HG03175 (cell line): ENCODE results near the gene CDC14B.

Source experiments
- ATAC-seq: cut with Tn5 transposase; IDR thresholded peaks from one replicate; pipeline ENCODE4 v1.9.1; 2021; ENCODE audit warnings: mild to moderate bottlenecking, moderate library complexity; ENCODE audit not compliant: unreplicated experiment

CDC14B gene

DNA sequence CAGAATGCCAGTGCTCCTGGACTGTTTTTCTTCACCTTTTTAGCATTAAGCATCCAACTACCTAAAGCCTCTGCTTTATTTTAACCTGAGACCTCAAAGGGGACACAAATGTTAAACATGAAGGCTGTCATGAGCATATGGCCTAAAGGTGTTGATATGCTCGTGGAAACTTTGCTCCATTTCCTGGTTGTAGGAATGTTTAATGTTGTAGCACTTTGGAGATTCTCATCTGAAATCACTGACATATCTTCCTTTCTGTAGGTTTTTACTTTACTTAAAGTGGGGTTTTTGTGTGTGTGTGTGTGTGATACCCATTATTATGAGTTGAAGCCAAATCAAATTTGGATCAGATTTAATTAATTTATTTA lies 132.6 kb downstream of the CDC14B start:
- ATAC-seq: no peak

DNA sequence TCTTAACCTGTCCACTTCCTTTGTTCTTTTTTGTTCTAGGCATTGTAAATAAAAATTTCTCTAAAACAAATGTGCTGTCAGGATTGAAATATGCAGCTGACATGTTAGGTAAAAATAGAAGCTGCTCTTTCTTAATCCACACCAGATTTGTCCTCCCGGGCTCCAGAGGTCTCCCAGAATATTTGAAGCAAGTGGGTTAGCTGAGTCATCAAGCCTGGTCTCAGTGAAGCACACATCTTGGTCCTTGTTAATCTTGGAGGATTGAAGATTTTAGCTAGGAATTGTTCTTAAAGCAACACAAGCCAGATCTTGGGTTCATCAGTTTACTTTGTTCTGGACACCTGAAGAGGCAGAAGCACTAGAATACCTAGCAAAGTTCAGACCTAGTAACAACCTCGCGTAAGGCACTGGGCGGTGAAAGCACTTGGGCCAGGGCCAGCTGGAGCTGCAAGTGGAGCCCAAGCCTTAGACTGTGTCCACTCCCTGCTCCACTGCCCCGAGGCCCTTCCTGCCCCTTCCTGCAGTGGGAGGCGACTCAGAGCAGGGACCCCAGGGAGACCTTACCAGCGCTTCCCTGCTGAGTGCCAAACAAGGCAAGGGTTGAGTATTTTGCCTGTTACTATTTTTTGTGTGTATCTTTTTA lies 133.1 kb downstream of the CDC14B start:
- ATAC-seq: no peak

DNA sequence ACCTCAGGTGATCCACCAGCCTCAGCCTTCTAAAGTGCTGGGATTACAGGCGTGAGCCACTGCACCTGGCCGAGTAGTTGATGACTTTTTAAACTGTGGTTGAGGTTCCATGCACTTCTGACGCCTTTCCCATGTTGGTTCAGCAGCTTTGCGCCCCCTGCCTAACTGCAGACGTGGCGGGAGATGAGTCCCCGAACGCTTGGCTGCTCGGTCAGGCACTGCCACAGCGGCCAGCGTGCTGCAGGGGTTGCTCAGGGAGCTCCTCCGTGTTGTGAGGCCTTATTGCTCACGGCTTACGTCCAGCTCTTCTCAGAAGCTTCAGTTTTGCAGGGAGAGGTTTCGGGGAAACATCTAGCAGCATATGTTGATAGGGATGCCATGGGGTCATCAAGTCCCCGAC lies 134.4 kb downstream of the CDC14B start:
- ATAC-seq: no peak

DNA sequence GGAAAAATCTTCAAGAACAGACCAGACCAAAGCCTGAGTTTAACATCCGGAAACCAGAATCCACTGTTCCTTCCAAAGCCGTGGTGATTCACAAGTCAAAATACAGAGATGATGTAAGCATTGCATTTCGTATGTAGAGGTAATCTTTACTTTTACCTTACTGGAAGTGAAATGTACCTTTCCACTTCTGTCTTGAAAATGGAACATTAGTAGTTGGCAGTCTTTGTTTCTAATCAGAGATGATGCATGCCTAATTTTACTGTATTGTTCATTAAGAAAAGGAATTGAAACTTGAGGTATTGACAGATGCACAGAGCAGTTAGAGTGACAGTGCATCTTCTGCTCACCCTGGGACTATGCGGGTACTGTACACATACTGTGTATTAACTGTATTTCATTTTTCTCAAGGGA lies 135.1 kb downstream of the CDC14B start:
- peak; percentile 85 for ATAC-seq

DNA sequence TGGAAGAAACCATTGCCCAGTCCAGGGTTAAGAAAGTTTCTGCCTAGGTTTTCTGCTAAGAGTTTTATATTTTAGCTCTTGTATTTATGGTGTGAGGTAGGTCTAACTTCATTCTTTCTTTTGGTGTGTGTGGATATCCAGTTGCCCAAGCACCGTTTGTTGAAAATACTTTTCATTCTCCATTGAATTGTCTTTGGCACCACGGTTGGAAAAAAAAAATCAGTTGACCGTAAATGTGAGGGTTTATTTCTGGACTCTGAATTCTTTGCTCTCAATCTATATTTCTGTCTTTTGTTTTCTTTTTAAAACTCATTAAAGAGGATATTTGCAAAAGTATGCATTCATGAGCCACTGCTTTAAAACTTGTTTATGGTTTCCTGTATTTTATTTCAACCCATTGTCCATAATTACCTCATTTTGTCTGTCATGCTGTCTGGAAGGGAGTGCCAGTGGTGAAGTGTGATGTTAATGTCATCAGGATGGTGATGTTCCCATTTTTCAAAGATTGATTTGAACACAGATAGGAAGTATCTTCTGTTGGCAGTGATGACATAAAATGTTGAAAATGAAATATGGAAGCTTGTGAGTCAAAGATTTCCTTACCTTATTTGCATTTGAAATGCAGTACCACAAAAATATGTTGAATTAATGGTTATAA lies 135.8 kb downstream of the CDC14B start:
- no peak for ATAC-seq

DNA sequence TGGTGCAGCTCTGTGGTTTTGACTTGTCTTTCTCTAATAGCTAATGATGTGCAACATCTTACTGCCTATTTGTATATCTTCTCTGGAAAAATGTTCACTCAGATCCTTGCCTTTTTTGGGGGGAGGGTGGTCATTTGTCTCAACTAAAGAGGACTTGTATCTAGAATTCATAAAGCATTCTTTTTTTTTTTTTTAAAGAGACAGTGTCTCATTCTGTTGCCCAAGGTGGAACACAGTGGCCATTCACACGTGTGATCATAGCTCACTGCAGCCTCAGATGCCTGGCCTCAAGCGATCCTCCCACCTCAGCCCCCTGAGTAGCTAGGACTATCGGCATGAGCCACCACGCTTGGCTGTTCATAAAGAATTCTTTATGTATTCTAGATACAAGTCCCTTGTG lies 136.4 kb downstream of the CDC14B start:
- ATAC-seq: no peak

DNA sequence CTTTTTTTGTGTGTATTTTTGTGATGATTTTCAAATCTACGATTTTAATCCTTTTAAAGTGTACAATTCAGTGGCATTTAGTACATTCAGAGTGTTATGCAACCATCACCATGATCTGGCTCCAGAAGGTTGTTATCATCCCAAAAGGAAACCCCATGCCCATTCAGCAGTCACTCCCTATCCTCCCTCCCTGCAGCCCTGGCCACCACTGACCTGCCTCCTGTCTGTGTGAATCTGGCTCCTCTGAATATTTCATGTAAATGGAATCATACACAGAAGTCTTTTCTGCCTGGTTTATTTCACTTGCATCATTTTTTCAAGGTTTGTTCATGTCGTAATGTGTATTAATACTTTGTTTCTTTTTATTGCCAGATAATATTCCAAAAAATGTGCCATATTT lies 137.2 kb downstream of the CDC14B start:
- ATAC-seq: no peak

DNA sequence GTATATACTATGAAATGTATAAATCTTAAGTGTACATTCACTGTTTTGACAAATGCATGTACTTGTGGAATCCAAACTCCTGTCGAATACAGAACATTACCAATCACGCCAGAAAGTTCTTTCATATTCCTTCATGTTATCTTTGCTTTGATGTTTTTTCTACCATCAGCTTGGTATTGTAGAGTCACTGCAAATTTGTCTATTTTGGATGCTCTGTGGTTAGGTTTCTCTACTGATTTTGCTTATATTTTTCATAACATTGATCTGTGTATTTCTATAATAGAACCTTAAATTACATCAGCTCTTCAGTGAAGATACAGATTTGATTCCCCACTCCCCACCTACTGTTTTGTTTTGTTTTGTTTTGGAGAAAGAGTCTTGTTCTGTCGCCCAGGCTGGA lies 138.9 kb downstream of the CDC14B start:
- no peak for ATAC-seq

DNA sequence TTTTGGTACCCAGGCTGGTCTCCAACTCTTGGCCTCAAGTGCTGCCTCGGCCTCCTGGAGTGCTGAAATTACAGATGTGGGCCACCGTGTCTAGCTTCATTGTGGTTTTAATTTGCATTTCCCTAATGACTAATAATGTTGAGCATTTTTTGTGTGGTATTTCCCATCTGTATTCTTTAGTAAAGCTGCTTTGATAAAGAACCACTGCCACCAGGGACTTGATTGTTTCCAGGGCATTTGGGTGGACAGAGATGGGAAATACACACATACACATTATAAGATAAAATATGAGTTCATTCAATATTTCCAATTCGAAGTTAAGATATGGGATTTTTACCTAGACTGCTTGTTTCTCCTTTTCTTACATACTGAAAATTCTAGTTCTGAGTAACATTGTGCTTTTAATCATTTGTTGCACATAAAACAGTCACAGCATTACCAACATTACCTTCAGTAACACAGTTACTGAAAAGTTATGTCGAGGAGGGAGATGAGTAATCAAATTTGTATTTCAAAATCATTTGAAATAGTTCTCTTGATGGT lies 140.7 kb downstream of the CDC14B start:
- ATAC-seq: peak; percentile 83

DNA sequence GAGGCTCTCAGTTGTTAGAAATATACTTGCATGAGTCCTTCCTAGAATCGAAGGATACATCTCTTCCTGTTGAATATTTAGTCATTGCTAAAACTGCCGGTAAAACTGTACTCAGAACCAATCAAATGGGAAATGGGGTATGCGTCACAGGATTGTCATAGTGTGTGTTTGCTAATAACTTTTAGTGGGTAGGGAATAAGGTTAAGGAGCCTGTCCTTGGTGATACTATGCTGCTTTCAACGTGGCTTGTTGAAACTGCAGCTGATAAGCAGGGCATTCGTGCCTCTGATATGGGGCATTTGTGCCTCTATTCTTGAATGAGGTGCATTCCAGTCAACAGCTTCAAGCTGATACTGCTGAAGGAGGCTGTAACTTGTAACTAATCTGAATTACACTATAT lies 143.1 kb downstream of the CDC14B start:
- no peak for ATAC-seq

DNA sequence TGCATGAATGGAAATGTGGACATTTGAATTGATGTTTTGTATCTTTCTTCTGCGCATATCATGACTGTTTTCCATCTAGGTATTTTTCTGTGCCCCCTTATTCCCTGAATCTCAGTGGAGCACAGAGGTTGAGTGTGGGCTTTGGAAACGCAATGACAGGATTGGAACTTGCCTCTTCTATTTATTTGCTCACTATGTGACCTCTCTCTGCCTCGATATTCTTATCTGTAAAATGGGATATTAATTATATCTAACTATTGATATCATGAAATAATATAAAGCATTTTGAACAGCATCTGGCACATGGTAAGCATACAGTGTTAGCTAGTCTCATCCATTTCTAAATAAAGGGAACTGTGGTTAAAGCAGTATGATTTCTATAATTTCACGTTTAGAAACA lies 143.6 kb downstream of the CDC14B start:
- ATAC-seq: no peak

DNA sequence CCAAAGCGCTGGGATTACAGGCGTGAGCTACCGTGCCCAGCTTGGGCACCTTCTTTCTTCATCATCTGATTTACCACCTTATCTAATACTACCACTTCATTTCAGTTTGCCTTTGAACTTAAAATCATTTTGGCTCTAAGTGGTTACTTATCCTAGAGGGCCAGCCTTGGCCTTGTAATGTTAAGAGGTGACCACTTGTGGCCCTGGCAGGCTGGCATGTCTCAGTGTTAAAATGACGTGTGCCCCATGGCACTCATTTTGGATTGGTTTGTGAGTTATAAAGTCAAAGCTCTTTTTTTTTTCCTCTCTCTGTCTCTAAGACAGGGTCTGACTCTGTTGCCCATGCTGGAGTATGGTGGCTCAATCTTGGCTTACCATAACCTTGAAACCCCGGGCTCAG lies 151.9 kb downstream of the CDC14B start:
- no peak for ATAC-seq

DNA sequence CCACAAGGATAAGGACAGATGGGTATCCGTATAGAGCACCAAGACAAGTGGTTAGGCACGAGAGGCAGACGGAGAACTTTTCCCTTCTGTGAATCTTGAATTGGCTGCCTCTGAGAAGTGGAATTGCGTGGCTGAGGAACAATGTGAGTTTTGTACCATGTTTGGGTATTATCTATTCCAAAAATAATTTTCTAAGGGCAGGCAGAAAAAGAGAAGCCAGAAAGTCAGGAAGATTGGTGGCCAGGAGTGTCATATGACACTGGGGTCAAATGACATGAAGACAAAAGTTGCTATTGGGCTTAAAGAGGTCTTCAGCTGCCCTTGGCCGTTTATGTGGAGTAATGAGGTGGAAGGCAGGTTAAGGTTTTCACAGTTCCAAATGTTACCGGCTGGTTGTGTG lies 155.2 kb downstream of the CDC14B start:
- ATAC-seq: no peak

DNA sequence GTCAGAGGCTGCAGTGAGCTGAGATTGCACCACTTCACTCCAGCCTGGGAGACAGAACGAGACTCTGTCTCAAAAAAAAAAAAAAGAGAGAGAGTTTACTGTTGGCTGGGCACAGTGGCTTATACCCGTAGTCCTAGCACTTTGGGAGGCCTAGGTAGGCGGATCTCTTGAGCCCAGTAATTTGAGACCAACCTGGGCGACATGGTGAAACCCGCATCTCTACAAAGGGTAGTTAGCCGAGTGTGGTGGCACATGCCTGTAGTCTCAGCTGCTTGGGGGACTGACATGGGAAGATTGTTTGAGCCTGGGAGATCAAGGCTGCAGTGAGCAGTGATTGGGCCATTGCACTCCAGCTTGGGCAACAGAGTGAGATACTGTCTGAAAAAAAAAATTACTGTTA lies 157.1 kb downstream of the CDC14B start:
- no peak for ATAC-seq

DNA sequence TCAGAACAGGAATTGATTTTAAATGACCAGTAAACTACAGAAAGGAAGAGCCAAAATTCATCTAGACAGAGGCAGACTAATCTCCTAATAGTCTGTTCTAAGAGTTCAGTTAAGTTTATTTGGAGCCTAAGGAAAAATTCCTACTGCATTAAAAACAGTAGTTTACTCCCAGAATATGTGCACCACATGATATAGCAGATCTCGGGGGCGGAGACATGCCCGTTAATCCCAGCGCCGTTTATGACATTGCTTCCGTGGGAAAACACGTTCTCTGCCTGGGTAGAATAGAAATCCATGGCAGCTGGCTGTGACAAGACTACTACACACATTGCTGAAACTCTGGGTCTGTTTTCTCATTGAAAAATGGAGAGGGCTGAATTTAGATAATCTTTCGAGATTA lies 158.3 kb downstream of the CDC14B start:
- no peak for ATAC-seq

DNA sequence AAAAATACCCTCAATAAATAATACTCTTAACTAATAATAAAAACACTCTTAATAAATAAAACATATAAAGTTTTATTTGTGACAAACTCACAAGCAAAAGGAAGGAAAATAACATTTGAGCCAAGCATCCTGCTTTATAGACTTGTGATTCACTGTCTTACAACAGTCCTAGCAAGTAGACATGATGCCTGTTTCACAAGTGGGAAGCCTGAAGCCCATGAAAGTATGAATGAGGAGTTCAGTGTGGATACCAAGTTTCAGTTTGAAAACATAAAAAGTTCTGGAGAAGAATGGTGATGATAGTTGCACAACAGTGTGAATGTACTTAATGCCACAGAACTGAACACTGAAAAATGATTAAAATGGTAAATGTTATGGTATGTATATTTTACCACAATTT lies 158.8 kb downstream of the CDC14B start:
- no peak for ATAC-seq

DNA sequence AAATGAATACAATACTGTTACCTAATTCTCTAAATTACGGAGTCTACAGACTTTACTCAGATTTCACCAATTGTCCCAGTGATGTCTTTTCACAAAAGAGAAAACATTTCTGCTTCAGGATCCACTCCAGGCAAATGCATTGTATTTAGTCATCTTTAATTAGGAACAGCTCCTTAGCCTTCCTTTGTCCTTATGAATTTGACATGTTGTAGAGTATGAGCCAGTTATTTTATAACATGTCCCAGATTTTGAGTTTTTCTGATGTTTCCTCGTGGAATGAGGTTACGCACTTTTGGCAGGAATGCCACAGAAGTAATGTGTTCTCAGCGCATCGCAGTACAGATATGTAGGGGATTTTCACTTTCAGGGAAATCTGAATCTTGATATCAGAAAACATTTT lies 159.2 kb downstream of the CDC14B start:
- ATAC-seq: no peak

DNA sequence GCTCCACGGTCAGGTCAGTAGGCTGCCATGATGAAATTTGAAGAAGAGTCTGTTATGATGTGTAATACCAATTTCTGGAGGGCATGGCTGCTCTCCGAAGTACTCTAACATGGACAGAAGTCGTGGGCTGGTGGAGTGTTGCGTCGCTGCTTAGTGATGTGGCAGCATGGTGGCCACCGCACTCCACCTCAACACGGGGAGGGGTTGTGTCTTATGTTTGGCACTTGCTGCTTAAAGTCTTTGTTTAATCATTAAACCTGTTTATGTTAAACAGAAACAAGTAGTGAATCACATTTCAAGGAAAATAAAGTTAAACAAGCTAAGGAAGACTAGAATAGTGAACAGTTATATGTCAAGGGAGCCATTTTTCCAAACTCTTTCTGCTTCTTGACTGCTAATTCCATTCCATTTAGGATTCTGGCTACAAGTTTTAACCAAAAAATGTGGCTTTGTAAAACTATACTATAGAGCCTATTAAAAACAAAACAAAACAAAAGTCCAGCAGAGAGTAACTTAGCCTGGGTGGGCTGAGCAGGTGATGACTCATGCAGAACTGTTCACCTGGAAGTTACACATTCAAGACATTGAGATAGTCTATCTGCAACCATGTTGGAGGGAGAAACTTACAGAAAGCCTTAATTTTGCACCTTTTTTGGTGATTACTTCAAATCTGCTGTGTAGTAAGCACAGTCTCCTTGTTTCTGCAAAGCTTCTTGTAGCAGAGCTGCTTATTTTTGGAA lies 160.2 kb downstream of the CDC14B start:
- no peak for ATAC-seq

DNA sequence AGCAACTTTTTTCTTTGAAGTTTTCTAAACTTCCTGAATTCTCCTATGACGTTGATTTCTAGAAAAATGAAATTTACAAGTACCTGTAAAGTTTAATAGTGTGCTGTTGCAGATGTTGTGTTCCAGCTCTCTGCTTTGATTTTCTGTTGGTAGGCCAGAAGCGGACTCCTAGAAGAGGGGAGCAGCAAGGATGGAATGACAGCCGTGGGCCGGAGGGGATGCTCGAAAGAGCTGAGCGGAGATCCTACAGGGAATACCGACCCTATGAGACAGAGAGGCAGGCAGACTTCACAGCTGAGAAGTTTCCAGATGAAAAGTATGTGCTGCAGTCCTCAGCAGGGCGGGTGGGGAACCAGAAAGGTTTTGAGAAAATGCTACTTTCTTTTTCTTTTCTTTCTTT lies 161.4 kb downstream of the CDC14B start:
- no peak for ATAC-seq

DNA sequence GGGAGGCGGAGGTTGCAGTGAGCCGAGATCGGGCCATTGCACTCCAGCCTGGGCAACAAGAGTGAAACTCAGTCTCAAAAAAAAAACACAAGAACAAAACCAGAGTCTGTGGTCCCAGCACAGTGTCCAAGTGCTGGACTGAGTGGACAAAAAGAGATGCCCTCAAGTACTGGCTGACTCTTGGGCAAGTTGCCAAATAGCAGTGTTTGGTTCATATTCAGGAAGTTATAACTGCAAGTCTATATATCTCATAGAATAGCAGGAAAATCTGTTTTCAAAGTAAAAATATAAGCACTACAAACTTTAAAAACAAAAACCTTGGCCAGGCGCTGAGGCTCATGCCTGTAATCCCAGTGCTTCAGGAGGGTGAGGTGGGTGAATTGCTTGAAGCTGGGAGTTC lies 162.4 kb downstream of the CDC14B start:
- no peak for ATAC-seq

DNA sequence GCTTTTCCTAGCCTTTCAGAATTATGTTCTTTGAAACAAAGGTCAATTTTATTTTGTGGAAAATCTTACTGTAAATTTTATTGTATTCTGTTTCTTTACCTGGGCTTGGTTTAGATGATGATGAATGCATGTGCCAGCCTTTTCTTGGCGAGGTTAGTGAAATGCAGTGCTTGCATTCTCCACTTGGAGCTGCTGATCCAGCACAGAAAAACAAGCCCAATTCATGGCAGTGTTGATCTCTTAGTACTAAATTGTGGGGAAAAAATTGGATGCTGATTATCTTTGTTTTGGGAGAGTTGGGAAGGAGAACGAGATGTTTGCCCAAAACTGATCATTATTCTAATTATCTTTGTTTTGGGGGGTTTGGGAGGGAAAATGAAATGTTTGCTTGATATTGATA lies 166.0 kb downstream of the CDC14B start:
- ATAC-seq: no peak
